ENCODE data around the gene RNF151.
"Not testable (repeated sequence)": the region's sequence is repeated elsewhere in the genome, so short reads cannot be mapped to it uniquely, and the experiment has no call there.

The RNF151 gene

GRCh38 chr16:1966460-1966859 is at the start of gene RNF151:
RNF151 (plus strand) TSS chr16:1966856; CDS start chr16:1966882, 26 bp downstream.
- no peaks in the 10 kb centered on the region for H3K9me3 ChIP-seq (ENCODE audit: low read length)
- no peaks in the 10 kb centered on the region for H3K27me3 ChIP-seq (ENCODE audit: control insufficient read depth in 1 of 2, insufficient read depth in 2 of 2, low read length in 2 of 2)
- peaks cover 22% of the 10 kb centered on the region for H3K4me1 ChIP-seq (ENCODE audit: insufficient read depth, low read length)
- H3K4me3 ChIP-seq (ENCODE audit: low read depth in 1 of 2, low read length in 2 of 2) = peak within 1 kb of the TSS; percentile 76 to 81
- H3K36me3 ChIP-seq (ENCODE audit: insufficient read depth, low read length) = peaks cover 28% of the 10 kb centered on the region
- H3K9ac ChIP-seq (ENCODE audit: low read length) = peak within 1 kb of the TSS; percentile 96
- peak within 1 kb of the TSS; percentile 98 for H3K27ac ChIP-seq (ENCODE audit: low read depth, low read length)

DNA sequence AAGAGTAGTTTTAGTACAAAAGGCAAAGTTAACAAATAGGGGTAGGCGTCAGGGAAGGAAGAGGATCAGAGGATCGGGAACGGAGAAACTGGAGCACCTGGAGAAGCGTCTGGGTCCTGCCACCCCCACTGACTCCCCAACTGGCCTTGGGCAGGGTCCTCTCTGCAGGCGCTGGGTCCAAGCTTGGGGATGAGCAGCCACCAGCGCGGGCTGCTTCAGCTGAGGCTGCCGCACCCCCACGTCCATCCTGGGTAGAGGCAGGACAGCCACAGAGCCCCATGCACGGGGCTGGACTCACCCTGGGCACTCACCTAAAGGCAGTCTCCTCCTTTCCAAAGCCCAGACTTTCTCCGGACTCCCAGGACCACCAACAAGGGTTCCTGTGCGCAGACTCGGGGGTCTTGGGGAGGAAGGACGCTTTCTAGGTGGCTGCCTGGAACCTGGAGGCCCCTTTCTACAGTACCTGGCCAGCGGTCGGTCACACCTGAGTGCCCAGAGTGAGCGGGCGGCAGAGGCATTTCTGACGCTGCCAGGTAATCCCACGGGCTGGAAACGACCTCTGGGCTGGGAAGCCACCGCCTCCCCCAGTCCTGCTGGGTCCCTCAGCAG is 49.5 kb upstream of the RNF151 start:
- Histone ChIP-seq H3K27ac (ENCODE audit: low read depth, low read length) (no peak overlapping the region), H3K27me3 (ENCODE audit: control insufficient read depth in 1 of 2, insufficient read depth in 2 of 2, low read length in 2 of 2) (peaks cover 8 to 67% of the 10 kb centered on the region in 2 donors), H3K9ac (ENCODE audit: low read length) (no peak overlapping the region), H3K36me3 (ENCODE audit: insufficient read depth, low read length) (no peaks in the 10 kb centered on the region), H3K4me1 (ENCODE audit: insufficient read depth, low read length) (no peaks in the 10 kb centered on the region), H3K9me3 (ENCODE audit: low read length) (no peaks in the 10 kb centered on the region), H3K4me3 (ENCODE audit: low read depth in 1 of 2, low read length in 2 of 2) (no peak overlapping the region)

DNA sequence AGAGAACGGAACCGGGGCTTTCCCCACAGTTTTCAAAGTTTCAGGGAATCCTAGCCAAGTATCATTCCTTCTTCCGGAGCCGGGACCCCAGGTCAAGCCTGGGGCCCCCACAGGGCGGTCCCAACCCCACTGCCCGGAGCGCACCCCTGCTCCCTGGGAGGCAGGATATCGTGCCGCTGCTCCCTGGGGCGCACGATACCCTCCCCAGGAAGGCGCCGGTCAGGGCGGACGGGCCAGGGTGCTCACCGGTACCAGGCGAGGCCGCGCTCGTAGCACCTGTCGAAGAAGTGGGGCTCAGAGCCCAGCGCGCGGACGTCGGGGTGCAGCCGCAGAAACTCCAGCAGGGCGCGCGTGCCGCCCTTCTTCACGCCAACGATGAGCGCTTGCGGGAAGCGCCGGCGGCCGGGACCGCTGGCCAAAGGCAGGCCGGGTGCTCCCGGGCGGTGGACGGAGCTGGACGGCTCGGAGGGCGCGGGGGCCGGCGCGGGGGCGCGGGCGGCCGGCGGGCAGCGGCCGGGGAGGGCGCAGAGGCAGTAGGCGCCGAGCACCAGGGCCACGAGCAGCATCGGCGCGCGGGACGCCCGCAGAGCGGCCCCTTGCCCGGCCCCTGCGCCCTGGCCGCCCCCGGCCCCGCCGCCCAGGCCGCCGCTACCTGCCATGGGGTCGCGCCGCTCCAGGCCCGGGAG is 48.8 kb upstream of the RNF151 start:
- no peak overlapping the region for H3K9ac ChIP-seq (ENCODE audit: low read length)
- H3K27ac ChIP-seq (ENCODE audit: low read depth, low read length) = no peak overlapping the region
- no peak overlapping the region for H3K4me3 ChIP-seq (ENCODE audit: low read depth in 1 of 2, low read length in 2 of 2)
- no peaks in the 10 kb centered on the region for H3K36me3 ChIP-seq (ENCODE audit: insufficient read depth, low read length)
- peaks cover 9 to 73% of the 10 kb centered on the region in 2 donors for H3K27me3 ChIP-seq (ENCODE audit: control insufficient read depth in 1 of 2, insufficient read depth in 2 of 2, low read length in 2 of 2)
- H3K4me1 ChIP-seq (ENCODE audit: insufficient read depth, low read length) = no peaks in the 10 kb centered on the region
- H3K9me3 ChIP-seq (ENCODE audit: low read length) = no peaks in the 10 kb centered on the region

GRCh38 chr16:1918351-1919326 is 48.0 kb upstream of the RNF151 start, which contains the start of gene HS3ST6:
HS3ST6 (minus strand) TSS chr16:1918415; CDS start chr16:1918323, 92 bp downstream.
- Histone ChIP-seq H3K36me3 (ENCODE audit: insufficient read depth, low read length) (no peaks in the 10 kb centered on the region), H3K27ac (ENCODE audit: low read depth, low read length) (no peak within 1 kb of the TSS), H3K9me3 (ENCODE audit: low read length) (no peaks in the 10 kb centered on the region), H3K27me3 (ENCODE audit: control insufficient read depth in 1 of 2, insufficient read depth in 2 of 2, low read length in 2 of 2) (peaks cover 16 to 75% of the 10 kb centered on the region in 2 donors), H3K9ac (ENCODE audit: low read length) (no peak within 1 kb of the TSS), H3K4me3 (ENCODE audit: low read depth in 1 of 2, low read length in 2 of 2) (no peak within 1 kb of the TSS), H3K4me1 (ENCODE audit: insufficient read depth, low read length) (no peaks in the 10 kb centered on the region)

- no peak overlapping the region for H3K27ac ChIP-seq (ENCODE audit: low read depth, low read length)
- H3K9ac ChIP-seq (ENCODE audit: low read length) = no peak overlapping the region
- no peaks in the 10 kb centered on the region for H3K9me3 ChIP-seq (ENCODE audit: low read length)
- H3K4me1 ChIP-seq (ENCODE audit: insufficient read depth, low read length) = no peaks in the 10 kb centered on the region
- no peak overlapping the region for H3K4me3 ChIP-seq (ENCODE audit: low read depth in 1 of 2, low read length in 2 of 2)
- H3K36me3 ChIP-seq (ENCODE audit: insufficient read depth, low read length) = no peaks in the 10 kb centered on the region
- H3K27me3 ChIP-seq (ENCODE audit: control insufficient read depth in 1 of 2, insufficient read depth in 2 of 2, low read length in 2 of 2) = peaks cover 16 to 80% of the 10 kb centered on the region in 2 donors
Observed at GRCh38 chr16:1919327-1919998, 47.2 kb upstream of the RNF151 start.

DNA sequence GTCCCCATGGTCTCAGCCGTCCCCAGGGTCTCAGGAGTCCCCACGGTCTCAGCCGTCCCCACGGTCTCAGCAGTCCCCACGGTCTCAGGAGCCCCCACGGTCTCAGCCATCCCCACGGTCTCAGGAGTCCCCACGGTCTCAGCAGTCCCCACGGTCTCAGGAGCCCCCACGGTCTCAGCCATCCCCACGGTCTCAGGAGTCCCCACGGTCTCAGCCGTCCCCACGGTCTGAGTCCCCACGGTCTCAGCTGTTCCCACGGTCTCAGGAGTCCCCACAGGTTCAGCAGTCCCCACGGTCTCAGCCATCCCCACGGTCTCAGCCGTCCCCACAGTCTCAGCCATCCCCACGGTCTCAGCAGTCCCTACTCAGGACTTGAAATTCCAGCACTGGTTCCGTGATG is 46.5 kb upstream of the RNF151 start:
- H3K36me3 ChIP-seq (ENCODE audit: insufficient read depth, low read length); H3K4me1 ChIP-seq (ENCODE audit: insufficient read depth, low read length); H3K27ac ChIP-seq (ENCODE audit: low read depth, low read length); H3K4me3 ChIP-seq (ENCODE audit: low read depth in 1 of 2, low read length in 2 of 2); H3K9me3 ChIP-seq (ENCODE audit: low read length); H3K9ac ChIP-seq (ENCODE audit: low read length): not testable (repeated sequence)
- H3K27me3 ChIP-seq (ENCODE audit: control insufficient read depth in 1 of 2, insufficient read depth in 2 of 2, low read length in 2 of 2) = peaks cover 16 to 79% of the 10 kb centered on the region in 2 donors

GRCh38 chr16:1920727-1921171 is 45.9 kb upstream of the RNF151 start:
- Histone ChIP-seq H3K36me3 (ENCODE audit: insufficient read depth, low read length) (no peaks in the 10 kb centered on the region), H3K27me3 (ENCODE audit: control insufficient read depth in 1 of 2, insufficient read depth in 2 of 2, low read length in 2 of 2) (peaks cover 16 to 74% of the 10 kb centered on the region in 2 donors), H3K9me3 (ENCODE audit: low read length) (no peaks in the 10 kb centered on the region), H3K27ac (ENCODE audit: low read depth, low read length) (no peak overlapping the region), H3K4me1 (ENCODE audit: insufficient read depth, low read length) (no peaks in the 10 kb centered on the region), H3K9ac (ENCODE audit: low read length) (no peak overlapping the region), H3K4me3 (ENCODE audit: low read depth in 1 of 2, low read length in 2 of 2) (no peak overlapping the region)

- Histone ChIP-seq H3K9ac (ENCODE audit: low read length) (no peak overlapping the region), H3K4me1 (ENCODE audit: insufficient read depth, low read length) (no peaks in the 10 kb centered on the region), H3K27me3 (ENCODE audit: control insufficient read depth in 1 of 2, insufficient read depth in 2 of 2, low read length in 2 of 2) (peaks cover 11 to 58% of the 10 kb centered on the region in 2 donors), H3K36me3 (ENCODE audit: insufficient read depth, low read length) (no peaks in the 10 kb centered on the region), H3K27ac (ENCODE audit: low read depth, low read length) (no peak overlapping the region), H3K4me3 (ENCODE audit: low read depth in 1 of 2, low read length in 2 of 2) (no peak overlapping the region), H3K9me3 (ENCODE audit: low read length) (no peaks in the 10 kb centered on the region)
Observed at GRCh38 chr16:1922357-1922756, 44.3 kb upstream of the RNF151 start.

- no peaks in the 10 kb centered on the region for H3K4me1 ChIP-seq (ENCODE audit: insufficient read depth, low read length)
- peaks cover 11 to 52% of the 10 kb centered on the region in 2 donors for H3K27me3 ChIP-seq (ENCODE audit: control insufficient read depth in 1 of 2, insufficient read depth in 2 of 2, low read length in 2 of 2)
- no peaks in the 10 kb centered on the region for H3K9me3 ChIP-seq (ENCODE audit: low read length)
- H3K9ac ChIP-seq (ENCODE audit: low read length) = no peak overlapping the region
- H3K4me3 ChIP-seq (ENCODE audit: low read depth in 1 of 2, low read length in 2 of 2) = no peak overlapping the region
- no peak overlapping the region for H3K27ac ChIP-seq (ENCODE audit: low read depth, low read length)
- H3K36me3 ChIP-seq (ENCODE audit: insufficient read depth, low read length) = no peaks in the 10 kb centered on the region
Observed at GRCh38 chr16:1923299-1924034, 43.2 kb upstream of the RNF151 start.

GRCh38 chr16:1924095-1924494 is 42.6 kb upstream of the RNF151 start:
- Histone ChIP-seq H3K9me3 (ENCODE audit: low read length) (no peaks in the 10 kb centered on the region), H3K4me3 (ENCODE audit: low read depth in 1 of 2, low read length in 2 of 2) (no peak overlapping the region), H3K9ac (ENCODE audit: low read length) (no peak overlapping the region), H3K27ac (ENCODE audit: low read depth, low read length) (no peak overlapping the region), H3K27me3 (ENCODE audit: control insufficient read depth in 1 of 2, insufficient read depth in 2 of 2, low read length in 2 of 2) (peaks cover 11 to 46% of the 10 kb centered on the region in 2 donors), H3K4me1 (ENCODE audit: insufficient read depth, low read length) (no peaks in the 10 kb centered on the region), H3K36me3 (ENCODE audit: insufficient read depth, low read length) (no peaks in the 10 kb centered on the region)

Data from muscle layer of colon (tissue), 2 donors.